Fibroblast of villous mesenchyme (primary cell): ENCODE measurements around the gene P2RY13. TPM values are rescaled to one million over a fixed set of nuclear protein-coding genes. Genes with fewer than 3 reads are reported as not detected.

Source experiments
- DNase-seq: peaks from one replicate; pipeline ENCODE4 v3.0.0-alpha.2; 2010; ENCODE audit warnings: low read depth
- H3K4me3 ChIP-seq: 2 replicates; pipeline ENCODE4 v1.5.1; 2011; ENCODE audit warnings: low read depth, mild to moderate bottlenecking, low read length
- CTCF ChIP-seq: IDR thresholded peaks from 2 replicates; pipeline ENCODE4 v1.5.1; 2012; ENCODE audit warnings: low read depth, mild to moderate bottlenecking, low read length; ENCODE audit not compliant: insufficient read depth
- total RNA-seq: library from RNA; depleted of rRNA; stranded (reverse); fragments of >200 nt; gene quantifications from 2 replicates; pipeline ENCODE4 v1.2.3, GENCODE V29; 2012

P2RY13 gene
- total RNA-seq, 1 donor = not detected

- TF ChIP-seq CTCF = peak; percentile 56
- peak; percentile 31 for DNase-seq
- no peak overlapping the region for H3K4me3 ChIP-seq
Measured at GRCh38 chr3:151327571-151328198, 1.7 kb downstream of the P2RY13 start.

- DNase-seq = no peak
- no peak overlapping the region for H3K4me3 ChIP-seq
- no peak for TF ChIP-seq CTCF
Measured at GRCh38 chr3:151322511-151322910, 6.8 kb downstream of the P2RY13 start.

- H3K4me3 ChIP-seq = no peak overlapping the region
- DNase-seq = no peak
- TF ChIP-seq CTCF = no peak
Measured at GRCh38 chr3:151321526-151321925, 7.8 kb downstream of the P2RY13 start.

GRCh38 chr3:151320131-151320530, 9.2 kb downstream of the P2RY13 start:
- no peak for TF ChIP-seq CTCF
- no peak overlapping the region for H3K4me3 ChIP-seq
- no peak for DNase-seq

GRCh38 chr3:151319628-151320027, 9.7 kb downstream of the P2RY13 start:
- TF ChIP-seq CTCF = no peak
- H3K4me3 ChIP-seq = no peak overlapping the region
- no peak for DNase-seq

- TF ChIP-seq CTCF = no peak
- H3K4me3 ChIP-seq = no peak overlapping the region
- no peak for DNase-seq
Measured at GRCh38 chr3:151318991-151319390, 10.4 kb downstream of the P2RY13 start.

GRCh38 chr3:151318313-151318712, 11.0 kb downstream of the P2RY13 start:
- H3K4me3 ChIP-seq = no peak overlapping the region
- no peak for TF ChIP-seq CTCF
- peak; percentile 70 for DNase-seq
